Activated naive CD4-positive, alpha-beta T cell treated with anti-CD3 and anti-CD28 coated beads, Interleukin-2, amount 50 U/mL, for 16 hours (primary cell): ENCODE results near the gene SMCO4.
"Not testable (repeated sequence)": the region's sequence is repeated elsewhere in the genome, so short reads cannot be mapped to it uniquely, and the experiment has no call there.

Experiments used
- DNase-seq: peaks from one replicate; pipeline ENCODE4 v3.0.0-alpha.2; 2020

The SMCO4 gene, protein sequence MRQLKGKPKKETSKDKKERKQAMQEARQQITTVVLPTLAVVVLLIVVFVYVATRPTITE

DNA sequence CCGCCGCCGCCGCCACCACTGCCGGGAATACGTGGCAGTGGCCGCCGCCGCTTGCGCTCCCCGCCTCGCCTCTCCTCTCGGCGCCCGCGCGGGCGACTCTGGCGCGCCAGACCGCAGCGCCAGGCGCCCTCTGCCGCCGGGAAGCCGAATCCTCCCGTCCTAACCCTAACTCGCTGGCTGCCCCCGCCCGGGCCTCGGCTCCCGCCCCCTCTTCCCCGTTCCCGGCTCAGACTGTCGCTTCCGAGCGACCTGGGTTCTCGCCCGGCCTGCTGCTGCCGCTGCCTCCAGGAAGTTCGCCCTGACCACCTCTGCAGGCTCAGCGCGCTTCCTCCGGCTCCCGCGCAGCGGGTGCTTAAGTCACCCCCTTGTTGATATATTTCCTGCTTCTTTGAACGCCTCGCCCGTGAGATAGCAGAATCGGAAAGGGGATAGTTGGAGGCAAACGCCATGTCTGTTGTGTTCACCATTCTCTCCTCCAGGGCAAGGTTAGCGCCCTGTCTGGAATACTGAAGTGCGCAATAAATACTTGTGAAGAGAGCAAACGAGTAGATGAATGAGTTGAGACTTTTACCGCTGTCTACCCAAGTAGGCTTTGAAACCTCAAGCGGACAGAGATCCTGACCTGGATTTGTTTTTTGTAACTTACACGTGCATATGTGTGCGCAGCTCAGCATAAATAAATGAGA is at the start of gene SMCO4:
Gene SMCO4, minus strand, starts transcription at position 100 of the 686 bp plus-strand sequence. CDS start 64,202 bp downstream, outside the sequence.
- DNase-seq = peak; percentile 67

DNA sequence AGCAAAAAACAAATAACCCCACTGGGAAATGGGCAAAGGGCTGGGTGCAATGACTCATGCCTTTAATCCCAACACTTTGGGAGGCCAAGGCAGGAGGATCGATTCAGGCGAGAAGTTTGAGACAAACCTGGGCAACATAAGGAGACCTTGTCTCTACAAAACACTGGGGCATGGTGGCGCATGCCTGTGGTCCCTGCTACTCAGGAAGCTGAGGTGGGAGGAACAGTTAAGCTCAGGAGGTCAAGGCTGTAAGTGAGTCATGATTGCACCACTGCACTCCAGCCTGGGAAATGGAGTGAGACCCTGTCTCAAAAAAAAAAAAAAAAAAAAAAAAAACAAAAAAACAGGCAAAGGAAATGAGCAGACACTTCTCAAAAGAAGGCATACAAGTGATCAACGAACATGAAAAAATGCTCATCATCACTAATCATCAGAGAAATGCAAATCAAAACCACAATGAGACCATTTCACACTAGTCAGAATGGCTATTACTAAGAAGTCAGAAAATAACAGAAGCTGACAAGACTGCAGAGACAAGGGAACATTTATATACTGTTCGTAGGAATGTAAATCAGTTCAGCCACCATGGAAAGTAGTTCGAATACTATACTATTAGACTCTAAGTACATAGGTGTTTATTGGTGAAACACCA is 48.2 kb upstream of the SMCO4 start:
- DNase-seq = no peak

DNA sequence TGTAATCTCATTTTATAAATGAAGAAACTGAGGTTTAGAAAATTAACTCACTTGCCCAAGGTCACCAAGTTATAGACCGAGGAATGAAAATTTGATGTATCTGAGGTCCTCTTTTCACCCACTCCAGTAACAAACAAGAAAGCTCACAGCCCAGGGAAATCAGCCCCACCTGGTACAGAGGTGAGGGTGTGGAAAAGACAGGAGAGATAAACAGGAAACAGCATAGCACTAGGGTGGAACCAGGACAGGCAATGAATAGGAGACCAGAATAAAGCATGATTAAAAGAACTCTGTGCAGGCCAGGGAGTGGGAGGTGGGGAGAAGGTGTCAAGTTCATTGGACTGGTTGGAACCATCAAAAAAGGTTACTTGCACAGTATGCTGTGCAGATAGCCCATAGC is 46.2 kb upstream of the SMCO4 start:
- no peak for DNase-seq

DNA sequence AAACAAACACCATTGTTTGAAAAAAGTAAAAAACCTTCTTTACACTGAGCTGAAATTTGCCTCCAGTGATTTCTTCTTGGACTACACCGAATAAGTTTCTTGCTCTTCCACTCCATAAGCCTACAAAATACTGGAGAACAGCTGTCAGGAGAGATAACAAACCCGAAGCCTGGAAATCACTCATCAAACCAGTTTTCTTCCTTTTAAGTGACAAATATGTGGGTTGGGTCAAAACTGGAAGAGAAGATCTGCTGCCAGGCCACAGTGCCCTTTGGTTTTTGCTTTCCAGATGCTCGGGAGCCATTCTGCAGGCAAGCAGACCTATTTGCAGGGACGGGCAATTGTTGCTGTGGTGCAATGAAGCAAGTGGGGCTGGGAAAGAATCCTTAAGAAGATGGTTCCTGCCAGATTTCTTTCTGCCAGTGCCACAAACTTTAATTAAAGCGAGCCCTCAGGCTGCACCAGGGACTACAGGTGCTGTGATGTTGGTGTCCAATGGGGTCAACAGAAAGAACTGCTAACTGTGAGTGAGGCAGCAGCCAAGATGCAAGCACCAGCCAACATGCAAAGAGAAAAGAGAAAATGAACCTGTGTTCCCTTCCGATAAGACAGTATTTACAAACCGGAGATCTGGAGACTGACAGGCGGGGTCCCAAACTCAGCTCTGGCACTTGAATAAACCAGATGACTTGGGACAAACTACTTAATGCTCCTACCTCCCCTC is 44.8 kb upstream of the SMCO4 start:
- DNase-seq = no peak

DNA sequence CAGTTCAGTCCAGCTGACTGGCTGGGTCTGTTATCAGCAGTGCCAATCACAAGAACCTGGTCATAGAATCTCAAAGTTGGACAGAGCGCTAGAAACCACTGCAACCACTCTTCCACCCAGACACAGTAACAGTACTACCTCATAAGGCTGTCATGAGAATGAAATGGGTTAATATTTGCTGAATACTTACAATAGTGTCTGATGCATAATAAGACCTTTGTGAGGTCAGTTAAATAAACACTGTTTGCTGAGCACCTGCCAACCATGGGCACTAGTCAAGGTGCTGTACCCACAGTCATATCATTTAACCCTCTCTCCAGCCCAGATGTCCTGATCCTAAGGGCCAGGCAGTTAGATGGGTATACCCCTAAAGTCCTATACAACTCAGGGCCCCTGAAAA is 44.2 kb upstream of the SMCO4 start:
- not testable (repeated sequence) for DNase-seq

DNA sequence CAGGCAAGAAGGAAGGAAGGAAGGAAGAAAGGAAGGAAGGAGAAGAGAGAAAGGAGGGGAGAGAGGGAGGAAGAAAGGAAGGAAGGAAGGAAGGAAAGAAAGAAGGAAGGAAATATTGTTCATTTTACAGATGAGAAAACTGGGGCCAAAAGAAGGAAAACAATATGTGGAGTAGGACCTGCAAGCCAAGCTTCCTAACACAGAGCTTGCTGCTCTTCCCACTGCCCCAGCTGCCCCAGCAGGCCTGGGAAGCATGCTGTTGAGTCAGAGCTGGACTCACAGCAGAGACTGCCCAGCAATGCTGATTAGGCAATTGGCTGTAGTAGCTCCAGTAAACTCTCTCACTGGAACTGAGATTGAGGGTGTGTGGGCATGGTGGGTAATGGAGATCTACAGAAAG is 42.6 kb upstream of the SMCO4 start:
- DNase-seq = no peak

DNA sequence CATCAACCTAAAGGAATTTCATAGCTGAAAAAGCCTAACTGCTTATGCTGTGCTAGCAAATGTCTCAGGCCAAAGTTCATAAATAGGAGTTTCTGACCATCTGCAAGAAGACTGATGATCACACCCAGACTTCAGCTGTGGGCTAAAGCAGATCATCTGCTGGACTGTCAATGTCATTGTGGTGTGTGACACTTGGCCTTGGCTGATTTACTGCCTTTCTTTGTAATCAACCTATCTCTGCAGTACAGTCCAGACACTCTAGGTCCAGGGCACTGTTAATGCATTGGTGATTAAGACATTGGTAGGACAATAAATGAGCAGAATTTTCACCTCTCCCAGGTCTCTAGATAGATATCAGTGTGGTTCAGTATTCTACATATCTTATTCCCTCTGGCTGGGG is 40.3 kb upstream of the SMCO4 start:
- DNase-seq = no peak

DNA sequence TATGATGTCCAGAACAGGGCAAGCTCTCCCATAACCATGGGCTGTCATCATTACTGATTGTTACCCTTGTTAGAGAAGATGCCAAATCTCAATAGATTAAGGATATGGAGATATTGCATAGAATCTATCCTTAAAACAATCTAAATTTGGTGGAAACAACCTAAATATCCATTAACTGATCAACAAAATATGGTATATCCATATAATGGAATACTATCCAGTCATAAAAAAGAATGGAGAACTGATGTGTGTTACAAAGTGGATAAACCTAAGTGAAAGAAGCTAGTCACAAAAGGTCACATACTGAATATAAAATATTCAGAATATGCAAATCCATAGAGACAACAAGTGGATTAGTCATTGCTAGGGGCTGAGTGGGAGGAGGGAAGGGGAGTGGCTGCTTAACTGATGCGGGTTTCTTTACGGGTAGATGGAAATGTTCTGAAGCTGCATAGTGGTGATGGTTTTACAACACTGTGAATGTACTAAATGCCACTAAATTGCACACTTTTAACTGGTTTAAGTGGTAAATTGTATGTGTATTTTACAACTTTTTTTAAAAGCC is 36.1 kb upstream of the SMCO4 start:
- DNase-seq = no peak

DNA sequence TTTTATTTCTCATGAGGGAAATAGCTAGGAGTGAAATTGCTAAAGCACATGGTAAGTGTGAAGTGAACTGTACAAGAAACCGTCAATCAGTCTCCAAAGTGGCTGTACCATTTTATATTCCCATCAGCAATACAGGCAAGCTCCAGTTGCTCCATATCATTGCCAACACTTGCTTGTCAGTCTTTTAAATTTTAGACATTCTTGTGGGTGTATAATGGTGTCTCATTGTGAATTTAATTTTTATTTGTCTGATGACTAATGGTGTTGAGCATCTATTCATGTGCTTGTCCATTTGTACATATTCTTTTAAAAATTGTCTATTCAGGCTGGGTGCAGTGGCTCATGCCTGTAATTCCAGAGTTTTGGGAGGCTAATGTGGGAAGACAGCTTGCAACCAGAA is 34.1 kb upstream of the SMCO4 start:
- DNase-seq = no peak

DNA sequence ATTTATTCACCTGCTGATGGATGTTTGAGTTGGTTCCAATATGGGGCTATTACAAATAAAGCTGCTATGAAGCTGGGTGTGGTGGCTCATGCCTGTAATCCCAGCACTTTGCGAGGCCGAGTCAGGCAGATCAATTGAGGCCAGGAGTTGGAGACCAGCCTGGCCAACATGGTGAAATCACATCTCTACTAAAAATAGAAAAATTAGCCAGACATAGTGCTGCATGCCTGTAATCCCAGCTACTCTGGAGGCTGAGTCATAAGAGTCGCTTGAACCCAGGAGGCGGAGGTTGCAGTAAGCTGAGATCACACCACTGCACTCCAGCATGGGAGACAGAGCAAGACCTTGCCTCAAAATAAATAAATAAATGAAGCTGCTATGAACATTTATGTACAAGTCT is 33.7 kb upstream of the SMCO4 start:
- not testable (repeated sequence) for DNase-seq

DNA sequence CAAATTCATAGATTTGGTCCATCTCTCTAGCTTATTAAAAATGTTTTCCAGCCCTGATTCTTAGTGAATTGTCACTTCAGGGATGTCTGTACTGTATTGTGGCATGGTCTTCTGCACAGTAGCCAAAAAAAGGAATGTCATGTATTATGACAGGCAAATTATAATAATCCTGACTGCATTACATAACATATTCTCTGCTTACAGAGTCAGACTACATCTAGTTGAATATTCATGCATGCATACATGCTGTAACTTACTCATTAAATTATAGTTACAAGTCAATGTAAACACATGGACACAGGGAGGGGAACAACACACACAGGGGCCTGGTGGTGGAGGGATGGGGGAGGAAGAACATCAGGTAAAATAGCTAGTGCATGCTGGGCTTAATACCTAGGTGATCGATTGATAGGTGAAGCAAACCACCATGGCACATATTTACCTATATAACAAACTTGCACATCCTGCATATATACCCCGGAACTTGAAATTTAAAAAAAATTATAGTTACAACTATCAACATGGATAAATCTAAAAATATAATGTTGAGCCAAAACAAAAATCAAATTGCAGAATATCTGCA is 31.5 kb upstream of the SMCO4 start:
- no peak for DNase-seq

DNA sequence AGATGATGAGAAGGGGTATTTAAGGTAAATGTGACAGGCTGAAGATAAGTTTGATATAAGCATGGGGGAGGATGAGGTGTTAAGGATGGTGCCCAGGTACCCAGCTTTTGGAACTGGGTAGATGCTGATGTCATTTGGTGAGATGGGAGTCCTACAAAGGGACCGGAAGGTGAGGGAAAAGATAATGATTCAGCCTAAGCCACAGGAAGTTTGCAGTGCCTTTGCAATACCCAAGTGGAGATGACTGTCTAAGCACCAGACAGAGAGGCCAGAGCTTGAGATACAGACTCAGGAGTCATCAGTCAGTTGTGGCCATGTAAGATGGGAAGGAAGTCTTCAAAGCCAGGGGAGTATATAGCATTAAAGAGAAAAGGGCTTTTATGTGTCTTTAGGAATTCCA is 30.0 kb upstream of the SMCO4 start:
- DNase-seq = no peak

DNA sequence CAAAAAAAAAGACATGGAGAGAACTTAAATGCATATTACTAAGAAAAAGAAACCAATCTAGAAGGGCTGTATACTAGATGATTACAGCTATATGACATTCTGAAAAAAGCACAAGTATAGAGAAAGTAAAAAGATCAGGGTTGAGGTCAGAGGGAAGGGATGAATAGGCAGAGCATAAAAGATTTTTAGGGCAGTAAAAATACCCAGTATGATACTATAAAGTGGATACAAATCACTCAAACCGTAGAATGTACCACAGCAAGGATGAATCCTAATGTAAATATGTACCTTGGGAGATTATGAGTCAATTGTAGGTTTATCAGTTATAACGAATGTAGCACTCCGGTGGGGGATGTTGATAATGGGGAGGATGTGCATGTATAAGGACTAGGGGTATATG is 29.4 kb upstream of the SMCO4 start:
- no peak for DNase-seq

DNA sequence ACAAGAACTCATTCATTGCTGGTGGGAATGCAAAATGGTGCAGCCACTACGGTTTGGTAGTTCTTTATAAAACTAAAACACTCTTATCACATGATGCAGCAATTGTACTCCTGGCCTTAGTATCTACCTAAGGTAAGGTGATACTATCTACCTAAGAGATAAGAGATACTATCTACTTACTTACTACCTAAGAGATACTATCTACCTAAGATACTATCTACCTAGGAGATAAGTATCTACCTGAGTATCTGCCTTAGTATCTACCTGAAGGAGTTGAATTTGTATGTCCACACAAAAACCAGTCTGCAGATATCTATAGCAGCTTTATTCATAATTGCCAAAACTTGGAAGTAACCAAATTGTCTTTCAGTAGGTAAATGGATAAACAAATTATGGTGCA is 29.0 kb upstream of the SMCO4 start:
- DNase-seq = no peak

DNA sequence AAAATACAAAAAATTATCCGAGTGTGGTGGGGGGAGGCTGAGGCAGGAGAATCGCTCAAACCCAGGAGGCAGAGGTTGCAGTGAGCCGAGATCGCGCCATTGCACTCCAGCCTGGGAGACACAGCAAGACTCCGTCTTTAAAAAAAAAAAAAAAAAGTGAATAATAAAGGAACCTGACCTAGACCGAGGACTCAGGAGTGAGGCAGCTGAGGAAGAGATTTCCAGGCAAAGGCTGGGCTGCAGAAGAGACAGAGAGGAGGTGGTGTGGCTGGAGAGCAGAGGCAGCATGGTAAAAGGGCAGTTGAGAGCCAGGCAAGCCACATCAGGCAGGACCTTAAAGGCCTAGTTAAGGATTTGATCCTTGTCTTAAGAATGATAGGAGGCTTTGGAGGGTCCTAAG is 28.4 kb upstream of the SMCO4 start:
- no peak for DNase-seq

DNA sequence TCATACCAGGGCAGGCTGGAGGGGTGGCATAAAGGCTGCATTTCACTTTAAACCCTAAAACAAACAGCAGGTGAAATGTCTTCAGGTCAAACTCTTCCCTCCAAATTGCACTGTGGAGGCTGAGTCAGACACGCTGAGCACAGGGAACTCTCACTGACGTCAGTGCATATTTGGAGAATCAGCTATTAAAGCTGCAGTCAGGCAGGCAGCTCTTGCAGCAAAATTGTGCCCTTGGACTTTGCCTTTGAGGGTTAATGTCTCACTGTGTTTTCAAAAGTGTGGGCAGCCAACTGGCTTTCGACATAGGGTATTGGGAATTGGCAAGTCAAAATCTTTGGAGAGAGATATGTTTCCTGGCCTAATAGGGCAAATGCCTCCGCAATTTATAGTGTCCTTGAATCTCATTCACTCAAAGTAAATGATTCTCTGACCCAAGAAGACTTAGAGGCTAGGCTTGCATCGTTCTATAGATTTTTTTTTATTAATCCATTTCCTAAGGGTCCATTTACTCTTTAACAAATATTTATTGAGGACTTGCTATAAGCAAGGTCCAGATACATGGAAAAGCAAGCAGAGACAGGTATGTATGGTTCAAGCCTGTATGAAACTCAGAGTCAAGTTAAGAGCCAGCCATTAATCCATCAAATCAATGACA is 27.7 kb upstream of the SMCO4 start:
- no peak for DNase-seq

DNA sequence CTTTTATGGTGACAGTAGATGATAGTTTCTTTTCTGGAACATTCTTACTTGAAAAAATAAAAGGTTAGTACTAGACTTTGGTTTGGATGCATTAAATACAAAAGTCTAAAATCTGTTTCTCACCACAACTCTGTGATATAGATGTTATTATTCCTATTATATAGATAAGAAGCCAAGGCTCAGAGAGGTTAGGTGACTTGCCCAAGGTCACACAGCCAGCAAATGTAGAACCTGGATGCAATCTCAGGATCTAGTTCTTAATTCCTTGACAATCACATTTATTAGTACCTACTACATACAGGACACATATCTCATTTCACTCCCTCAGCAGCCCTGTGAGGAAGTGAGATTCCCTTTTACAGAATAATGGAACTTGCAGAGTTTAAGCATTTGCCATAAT is 26.3 kb upstream of the SMCO4 start:
- no peak for DNase-seq

DNA sequence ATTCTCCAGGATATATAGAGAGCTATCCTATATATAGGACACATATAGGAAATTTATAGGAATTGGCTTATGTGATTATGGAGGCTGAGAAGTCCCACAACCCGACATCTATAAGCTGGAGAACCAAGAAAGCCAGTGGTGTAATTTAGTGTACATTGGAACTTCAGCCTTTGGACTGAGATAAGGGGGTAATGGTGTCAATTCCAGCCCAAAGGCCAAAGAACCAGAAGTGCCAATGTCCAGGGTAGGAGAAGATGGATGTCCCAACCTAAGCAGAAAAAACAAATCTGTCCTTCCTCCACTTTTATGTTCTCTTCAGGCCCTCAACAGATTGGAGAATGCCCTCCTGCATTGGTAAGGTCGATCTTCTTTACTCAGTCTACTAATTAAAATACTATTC is 25.5 kb upstream of the SMCO4 start:
- DNase-seq = no peak

DNA sequence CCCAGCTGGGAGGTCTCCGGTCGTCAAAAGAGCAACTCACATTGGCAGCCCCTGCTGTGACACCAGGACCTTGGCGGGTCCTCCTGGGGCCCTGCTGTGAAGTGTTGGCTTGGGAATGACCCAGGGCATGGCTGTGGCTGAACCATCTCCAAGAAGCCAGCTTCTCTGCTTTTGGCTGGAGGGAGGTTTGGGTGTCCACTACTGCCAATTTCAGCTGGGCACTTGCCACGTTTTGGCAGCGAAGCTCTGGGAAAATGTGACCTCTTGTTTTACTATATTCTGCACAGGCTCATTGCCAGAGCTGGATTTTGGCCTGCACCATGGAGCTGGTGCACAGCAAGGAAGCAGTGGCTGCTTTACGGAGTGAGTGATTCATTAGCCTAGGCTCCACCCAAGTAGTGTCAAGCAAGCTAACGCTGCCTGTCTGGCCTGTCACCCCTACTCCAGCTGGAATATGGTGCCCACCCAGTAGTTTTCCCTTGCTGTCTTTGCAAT is 24.3 kb upstream of the SMCO4 start:
- DNase-seq = no peak

DNA sequence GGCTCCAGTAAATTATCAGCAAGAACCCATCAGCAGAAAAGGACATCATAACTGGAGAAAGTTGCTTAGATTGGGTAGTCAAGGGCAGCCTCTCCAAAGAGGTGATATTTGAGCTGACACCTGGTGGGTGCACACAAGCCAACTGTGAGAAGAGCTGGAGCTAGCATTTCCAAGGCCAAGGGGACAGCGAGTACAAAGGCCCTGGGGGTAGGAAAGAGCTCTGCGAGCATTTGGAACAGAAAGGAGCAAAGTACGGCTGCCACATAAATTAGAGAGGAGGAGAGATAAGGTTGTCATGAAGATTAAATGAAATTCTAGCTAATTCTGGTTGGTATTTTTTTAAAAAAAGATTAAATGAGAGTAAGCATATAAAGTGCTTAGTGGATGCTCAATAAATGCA is 21.7 kb upstream of the SMCO4 start:
- no peak for DNase-seq

DNA sequence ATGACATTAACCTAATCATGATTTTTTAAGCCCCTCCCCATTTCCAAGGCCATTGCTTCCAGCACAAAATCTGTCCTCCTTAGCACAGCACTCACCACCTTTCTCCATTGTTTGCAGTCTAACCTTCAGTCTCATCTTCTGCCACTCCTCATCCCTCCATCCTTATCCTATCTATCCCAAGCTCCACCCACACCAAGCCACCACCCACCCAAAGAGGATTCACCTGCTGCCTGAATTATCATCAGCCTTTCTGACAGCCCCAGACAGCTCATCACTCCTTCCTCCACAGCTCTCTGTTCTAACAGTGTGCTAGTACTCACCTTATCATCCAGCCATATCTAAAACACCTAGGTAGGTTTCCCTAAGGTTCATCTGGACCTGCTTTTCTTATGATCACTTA is 20.7 kb upstream of the SMCO4 start:
- DNase-seq = no peak

DNA sequence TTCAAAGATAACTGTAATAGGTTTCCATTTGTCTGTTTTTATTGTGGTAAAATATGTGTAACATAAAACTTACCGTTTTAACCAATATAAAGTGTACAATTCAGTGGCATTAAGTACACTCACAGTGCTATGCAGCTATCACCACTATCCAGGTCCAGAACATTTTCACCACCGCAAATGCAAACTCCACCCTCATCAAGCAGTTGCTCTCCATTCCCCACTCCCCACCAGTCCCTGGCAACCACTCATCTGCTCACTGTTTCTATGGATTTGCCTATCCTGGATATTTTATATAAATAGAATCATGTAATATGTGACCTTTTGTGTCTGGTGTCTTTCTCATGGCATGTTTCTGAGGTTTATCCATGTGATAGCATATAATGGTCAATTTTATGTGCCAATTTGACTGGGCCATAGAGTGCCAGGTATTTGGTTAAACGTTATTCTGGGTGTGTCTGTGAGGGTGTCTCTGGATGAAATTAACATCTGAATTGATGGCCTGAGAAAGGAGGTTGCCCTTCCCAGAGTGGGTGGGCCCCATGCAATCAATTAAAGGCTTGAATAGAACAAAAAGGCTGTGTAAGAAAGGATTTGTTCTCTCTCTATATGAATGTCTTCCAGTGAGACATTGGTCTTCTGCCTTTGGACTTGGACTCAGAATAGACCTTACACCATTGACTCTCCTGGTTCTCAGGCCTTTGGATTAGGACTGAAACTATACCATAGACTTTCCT is 17.2 kb upstream of the SMCO4 start:
- no peak for DNase-seq
